Heart left ventricle (tissue), 13 donors: ENCODE measurements around the gene AP3M1.

Experiments
- POLR2A ChIP-seq, 2 donors: fragments of 450-650 bp; IDR thresholded peaks; one replicate each; pipeline ENCODE4 v1.6.1; 2017; ENCODE audit warnings: antibody characterized with exemption in 2 of 2, mild to moderate bottlenecking in 2 of 2, moderate library complexity in 2 of 2
- TF ChIP-seq, protein P1 (sequence below), 12 donors: fragments of 200-600 bp; sonication (generic) in 4 of 12; IDR thresholded peaks; one replicate each; pipeline versions ENCODE4 v1.5.0 to v1.8.0; 2018 to 2022; ENCODE audit warnings: antibody characterized with exemption in 12 of 12, mild to moderate bottlenecking in 5 of 12
- donor health status: ischemic (EF 13 %, LVEDD 7.1; RV severe dilation, severe dysfunction).
- donor health status: DM: no; HTN: yes; CAD: no.
- donor health status: DM: no; HTN: no; CAD: no.
- donor health status: ischemic (EF 25% LVEDD 6.9; RV normal size, moderate dysfunction).
- donor health status: ischemic (EF 25% LVEDD 5.7; RV mildly dilated, moderate dysfunction).
- donor health status: ischemic (EF 35%, LVEDD 5.7; RV mildly dilated, moderate dysfunction).
- donor health status: nonischemic (EF 11% LVEDD 7.7; RV severe dilation, severe dysfunction).
- donor health status: DM: yes; HTN: yes; CAD: no.
- donor health status: PGD.
- donor health status: ischemic (EF 29% LVEDD 5.4; RV normal size, mild dysfunction).
- donor health status: nonischemic (EF 23%, LVEDD 6.1; RV moderate dilation, normal function).

DNA sequence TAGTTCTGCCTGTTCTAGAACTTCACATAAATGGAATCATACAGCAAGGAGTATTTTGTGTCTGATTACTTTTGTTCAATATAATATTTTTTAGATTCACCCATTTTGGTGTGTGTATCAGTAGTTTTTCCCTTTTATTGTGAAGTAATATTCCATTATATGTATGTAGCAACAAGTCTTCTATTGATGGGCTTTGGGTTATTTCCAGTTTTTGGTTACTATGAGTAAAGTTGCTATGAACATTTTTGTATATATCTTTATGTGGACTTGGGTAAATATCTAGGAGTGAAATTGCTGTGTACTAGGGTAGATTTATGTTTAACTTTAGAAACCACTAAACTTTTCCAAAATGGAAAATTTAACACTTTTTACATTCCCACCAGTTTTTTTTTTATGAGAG, 36.0 kb upstream of the AP3M1 start:
- TF ChIP-seq, protein P1, sequence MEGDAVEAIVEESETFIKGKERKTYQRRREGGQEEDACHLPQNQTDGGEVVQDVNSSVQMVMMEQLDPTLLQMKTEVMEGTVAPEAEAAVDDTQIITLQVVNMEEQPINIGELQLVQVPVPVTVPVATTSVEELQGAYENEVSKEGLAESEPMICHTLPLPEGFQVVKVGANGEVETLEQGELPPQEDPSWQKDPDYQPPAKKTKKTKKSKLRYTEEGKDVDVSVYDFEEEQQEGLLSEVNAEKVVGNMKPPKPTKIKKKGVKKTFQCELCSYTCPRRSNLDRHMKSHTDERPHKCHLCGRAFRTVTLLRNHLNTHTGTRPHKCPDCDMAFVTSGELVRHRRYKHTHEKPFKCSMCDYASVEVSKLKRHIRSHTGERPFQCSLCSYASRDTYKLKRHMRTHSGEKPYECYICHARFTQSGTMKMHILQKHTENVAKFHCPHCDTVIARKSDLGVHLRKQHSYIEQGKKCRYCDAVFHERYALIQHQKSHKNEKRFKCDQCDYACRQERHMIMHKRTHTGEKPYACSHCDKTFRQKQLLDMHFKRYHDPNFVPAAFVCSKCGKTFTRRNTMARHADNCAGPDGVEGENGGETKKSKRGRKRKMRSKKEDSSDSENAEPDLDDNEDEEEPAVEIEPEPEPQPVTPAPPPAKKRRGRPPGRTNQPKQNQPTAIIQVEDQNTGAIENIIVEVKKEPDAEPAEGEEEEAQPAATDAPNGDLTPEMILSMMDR (IDR thresholded peaks at IDR 0.05): no peak
- no peak for TF ChIP-seq POLR2A (IDR thresholded peaks at IDR 0.05)
